Stimulated activated CD4-positive, alpha-beta T cell treated with anti-CD3 and anti-CD28 coated beads, Interleukin-1b, Interleukin-23, amount 100 ng/mL, for 48 hours (primary cell): ENCODE results near the gene REPIN1.

Experiments
- DNase-seq: peaks from one replicate; pipeline ENCODE4 v3.0.0-alpha.2; 2020

REPIN1 gene

GRCh38 chr7:150361807-150362621 lies 6.6 kb upstream of the REPIN1 start:
- no peak for DNase-seq

GRCh38 chr7:150363370-150363769 lies 5.3 kb upstream of the REPIN1 start:
- DNase-seq: no peak

GRCh38 chr7:150363872-150364271 lies 4.8 kb upstream of the REPIN1 start:
- no peak for DNase-seq

GRCh38 chr7:150365194-150365593 lies 3.4 kb upstream of the REPIN1 start:
- no peak for DNase-seq

- no peak for DNase-seq
Measured at GRCh38 chr7:150365673-150366398, 2.8 kb upstream of the REPIN1 start.

GRCh38 chr7:150367677-150368095 lies 936 bp upstream of the REPIN1 start:
- no peak for DNase-seq

DNA sequence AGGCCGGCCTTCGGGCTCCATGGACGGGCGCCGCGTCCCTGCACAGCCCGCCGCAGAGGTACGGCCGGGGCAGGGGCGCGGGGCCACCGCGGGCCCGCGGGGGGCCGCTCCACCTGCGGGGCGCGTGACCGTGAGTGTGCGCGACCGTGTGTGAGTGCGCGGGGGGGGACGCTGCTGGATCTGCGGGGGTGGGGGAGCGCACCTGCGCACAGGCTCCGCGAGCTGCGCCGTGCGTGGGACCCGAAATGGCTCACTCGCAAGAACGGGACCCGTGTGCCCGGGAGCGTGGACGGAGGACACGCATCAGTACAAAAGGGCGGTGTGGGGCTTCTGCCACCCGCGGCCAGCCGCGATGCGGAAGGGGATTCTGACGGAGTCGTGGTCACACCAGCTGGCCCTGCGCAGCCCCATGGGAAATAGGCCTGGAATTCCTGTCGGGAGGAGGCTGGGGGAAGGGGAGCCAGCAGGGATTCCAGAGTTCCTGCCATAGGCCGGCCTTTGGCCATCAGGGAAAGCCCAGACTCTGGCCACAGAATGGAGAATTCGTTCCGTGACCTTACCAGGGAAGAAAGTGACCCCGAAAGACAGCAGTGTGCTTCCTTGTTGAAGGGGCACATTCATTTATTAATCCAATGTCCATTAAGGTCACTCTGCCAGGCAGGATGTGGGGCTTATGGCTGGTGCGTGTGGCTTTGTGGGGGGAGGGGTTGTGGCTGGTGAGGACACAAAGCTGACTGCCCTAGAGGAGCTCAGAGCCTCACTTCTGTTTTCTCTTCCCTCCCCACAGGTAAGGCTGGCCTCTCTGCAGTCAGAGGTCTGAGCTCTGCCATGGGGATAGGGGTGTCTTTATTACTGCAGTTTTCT lies 494 bp downstream of the REPIN1 start:
- DNase-seq: peak; percentile 42

- no peak for DNase-seq
Measured at GRCh38 chr7:150369748-150370501, 1.3 kb downstream of the REPIN1 start.

DNA sequence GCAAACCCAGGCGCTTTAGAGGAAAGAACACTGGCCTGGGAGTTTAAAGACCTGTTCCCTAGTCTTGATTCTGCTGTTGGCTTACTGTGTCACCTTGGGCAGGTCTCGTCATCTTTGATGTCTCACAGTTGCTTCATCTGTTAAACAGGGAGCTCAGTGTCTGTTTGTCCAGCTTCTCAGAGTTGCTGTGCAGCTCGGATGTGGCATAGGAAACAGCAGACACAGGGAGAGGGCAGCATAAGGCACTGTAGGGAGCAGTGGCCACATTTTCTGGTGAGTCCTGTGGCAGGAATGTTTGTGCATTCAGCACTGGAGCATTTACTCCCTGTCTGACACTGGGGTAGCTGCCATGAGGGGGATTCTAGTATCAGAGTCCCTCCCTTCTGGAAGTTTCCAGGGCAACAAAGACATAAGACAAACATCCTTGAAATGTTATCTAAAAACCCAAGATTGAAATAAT lies 2.0 kb downstream of the REPIN1 start:
- DNase-seq: no peak

DNA sequence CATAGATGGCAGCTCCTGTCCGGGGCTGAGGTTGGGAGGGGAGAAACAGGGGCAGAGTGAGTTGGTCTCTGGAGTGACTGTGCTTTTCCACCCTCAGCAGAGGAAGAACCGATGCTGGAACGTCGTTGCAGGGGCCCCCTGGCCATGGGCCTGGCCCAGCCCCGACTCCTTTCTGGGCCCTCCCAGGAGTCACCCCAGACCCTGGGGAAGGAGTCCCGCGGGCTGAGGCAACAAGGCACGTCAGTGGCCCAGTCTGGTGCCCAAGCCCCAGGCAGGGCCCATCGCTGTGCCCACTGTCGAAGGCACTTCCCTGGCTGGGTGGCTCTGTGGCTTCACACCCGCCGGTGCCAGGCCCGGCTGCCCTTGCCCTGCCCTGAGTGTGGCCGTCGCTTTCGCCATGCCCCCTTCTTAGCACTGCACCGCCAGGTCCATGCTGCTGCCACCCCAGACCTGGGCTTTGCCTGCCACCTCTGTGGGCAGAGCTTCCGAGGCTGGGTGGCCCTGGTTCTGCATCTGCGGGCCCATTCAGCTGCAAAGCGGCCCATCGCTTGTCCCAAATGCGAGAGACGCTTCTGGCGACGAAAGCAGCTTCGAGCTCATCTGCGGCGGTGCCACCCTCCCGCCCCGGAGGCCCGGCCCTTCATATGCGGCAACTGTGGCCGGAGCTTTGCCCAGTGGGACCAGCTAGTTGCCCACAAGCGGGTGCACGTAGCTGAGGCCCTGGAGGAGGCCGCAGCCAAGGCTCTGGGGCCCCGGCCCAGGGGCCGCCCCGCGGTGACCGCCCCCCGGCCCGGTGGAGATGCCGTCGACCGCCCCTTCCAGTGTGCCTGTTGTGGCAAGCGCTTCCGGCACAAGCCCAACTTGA lies 2.7 kb downstream of the REPIN1 start:
- no peak for DNase-seq

DNA sequence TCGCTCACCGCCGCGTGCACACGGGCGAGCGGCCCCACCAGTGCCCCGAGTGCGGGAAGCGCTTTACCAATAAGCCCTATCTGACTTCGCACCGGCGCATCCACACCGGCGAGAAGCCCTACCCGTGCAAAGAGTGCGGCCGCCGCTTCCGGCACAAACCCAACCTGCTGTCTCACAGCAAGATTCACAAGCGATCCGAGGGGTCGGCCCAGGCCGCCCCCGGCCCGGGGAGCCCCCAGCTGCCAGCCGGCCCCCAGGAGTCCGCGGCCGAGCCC lies 3.3 kb downstream of the REPIN1 start:
- DNase-seq: no peak

GRCh38 chr7:150372271-150373048 lies 3.8 kb downstream of the REPIN1 start:
- DNase-seq: no peak

DNA sequence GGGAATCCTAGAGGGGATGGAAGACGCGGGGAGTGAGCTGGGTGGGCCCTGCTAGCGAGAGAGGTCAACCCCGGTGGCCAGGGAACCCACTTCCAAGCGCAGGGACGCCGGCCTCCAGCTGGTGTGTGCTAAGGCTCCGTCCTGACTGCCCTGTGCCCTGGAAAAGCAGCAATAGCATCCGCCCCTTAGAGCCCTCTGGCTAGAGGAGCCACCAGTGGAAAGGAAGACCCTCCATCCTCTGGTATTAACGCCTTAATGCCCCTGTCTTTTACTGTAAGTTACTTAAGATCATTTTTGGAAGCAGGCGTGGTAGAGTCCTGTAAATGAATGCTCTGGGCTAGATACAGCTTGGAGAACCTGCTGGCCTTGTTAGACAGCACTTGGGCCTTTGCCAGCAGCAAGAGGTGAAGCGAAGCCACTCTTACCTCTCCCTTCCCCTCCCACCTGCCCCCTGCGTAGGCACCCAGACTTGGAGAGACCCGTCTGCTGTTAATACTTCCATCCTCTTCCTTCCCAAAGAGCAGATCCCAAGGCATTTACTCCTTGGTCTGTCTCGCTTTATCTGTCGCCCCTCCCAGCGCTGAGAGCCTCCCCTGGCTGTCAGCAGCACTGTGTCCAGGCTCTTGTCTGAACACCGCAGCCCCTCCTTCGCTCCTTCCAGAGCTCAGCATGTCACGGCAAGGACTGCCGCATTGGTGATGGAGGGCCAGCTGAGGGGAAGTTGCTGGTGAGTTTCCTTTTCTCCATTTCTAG lies 4.6 kb downstream of the REPIN1 start:
- DNase-seq: no peak

- DNase-seq: no peak
Measured at GRCh38 chr7:150374026-150374425, 5.4 kb downstream of the REPIN1 start.

DNA sequence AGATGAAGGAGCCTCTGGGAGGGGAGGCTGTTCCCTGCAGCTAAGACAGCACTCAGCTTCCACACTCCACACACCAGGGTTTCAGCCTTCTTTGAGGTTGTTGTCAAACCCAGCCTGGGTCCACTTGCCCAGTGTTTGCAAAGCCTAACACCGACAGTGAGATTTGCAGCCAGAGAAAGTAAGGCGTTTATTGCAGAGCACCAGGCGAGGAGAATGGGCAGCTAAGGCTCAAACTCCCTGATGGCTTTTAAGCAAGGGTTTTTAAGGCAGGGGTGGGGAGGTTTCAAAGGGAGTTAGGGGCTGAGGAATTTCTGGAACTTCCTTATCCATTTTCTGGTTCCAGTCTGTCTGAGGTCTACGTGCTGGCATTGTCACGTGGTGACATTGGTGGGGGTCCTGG lies 5.8 kb downstream of the REPIN1 start:
- DNase-seq: no peak

DNA sequence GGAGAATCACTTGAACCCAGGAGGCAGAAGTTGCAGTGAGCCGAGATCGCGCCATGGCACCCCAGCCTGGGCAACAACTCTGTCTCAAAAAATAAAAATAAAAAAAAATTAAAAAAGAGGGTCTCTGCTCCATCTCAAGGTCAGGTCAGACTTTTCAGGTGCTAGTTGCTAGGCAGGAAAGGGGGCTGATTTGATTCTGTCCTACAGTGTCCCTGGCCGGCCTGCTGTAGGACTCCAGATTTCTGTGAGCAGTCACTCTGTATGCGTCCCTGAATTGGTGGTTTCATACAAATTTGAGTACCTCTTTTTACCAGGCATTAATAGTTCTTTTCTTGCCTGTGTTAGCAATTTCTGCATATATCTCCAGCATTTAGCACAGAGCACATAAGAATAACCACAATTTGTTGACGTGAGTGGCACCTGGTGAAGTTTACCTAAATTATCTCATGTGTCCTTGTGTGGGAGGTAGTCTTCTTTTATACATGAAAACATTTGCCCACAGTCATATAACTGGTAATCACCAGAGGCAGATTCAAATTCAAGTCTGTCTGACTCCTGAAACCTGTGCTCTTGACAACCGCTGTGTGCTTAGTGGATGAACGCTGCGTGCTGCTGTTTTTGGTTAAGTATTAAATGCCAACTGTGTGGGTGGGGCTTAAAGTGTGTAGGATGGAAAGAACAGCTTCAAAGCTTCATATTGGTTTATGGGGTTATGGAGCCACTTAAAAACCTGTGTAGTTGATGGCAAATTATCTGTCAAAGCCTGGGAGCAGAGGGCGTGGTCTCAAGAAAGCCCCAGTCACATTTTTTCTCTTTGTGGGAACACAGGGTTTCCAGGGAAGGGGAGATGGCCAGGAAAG lies 7.3 kb downstream of the REPIN1 start:
- peak; percentile 60 for DNase-seq

DNA sequence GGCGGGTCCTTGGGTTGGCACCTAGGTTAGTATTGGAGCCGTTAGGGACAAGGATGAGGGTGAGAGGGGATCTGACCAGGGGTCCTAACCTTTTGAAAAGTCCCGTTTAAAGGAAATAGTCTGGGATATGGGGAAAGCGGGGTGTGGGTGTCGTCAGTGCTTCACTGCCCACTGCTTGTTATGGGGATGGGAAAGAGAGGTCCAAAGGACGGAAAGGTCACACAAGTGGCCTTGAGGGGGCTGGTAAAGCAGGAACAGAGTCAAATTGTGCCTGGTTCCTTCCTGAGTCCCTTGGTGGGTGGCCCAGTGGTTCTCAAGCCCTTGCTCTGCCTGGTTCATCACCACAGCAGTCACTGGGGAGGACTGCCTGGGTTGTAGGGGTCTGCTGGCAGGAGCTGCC lies 7.9 kb downstream of the REPIN1 start:
- no peak for DNase-seq

DNA sequence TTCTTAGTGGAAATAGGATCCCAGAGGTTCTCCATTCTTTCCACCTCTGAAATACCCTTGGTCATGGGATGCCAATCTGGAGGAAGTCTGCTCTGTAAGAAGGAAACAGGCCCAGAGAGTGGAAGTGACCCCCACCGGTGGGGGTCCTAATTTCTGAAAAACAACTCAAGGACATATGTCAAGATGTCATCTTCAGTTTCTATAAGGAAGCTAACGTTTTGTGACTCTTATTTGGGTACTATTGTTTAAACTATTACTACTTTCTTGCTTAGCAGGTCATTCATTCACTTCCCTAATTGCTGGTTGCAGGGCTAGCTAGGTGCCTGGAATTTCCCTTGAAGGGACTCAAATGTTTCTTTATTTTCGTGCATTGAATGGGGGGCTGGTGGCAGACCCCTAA lies 8.6 kb downstream of the REPIN1 start:
- DNase-seq: no peak

DNA sequence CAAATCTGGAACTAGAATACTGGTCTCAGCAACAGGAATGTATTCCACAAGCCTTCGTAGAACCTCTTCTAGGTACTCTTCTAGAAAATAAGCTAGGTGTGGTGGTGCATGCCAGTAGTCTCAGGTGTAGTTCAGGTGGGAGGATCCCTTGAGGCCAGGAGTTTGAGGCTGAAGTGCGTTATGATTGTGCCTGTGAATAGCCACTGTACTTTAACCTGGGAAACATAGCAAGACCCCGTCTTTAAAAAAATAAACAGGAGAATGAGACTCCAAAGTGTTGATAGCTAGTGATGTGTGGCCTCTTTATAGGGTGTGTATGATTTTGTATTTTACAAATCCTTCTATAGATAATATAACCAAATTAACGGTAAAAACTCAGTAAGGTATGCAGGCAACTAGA lies 9.0 kb downstream of the REPIN1 start:
- no peak for DNase-seq
